NCI-H510A (cell line): ENCODE results near the gene CLIC5.

Experiments
- DNase-seq: peaks from one replicate; lab custom pipeline; 2025; lab: John Stamatoyannopoulos, UW

The CLIC5 gene

GRCh38 chr6:45997875-45998506, 17.7 kb downstream of the CLIC5 start:
- no peak for DNase-seq

GRCh38 chr6:45991189-45991588, 24.5 kb downstream of the CLIC5 start:
- DNase-seq: no peak

GRCh38 chr6:45990162-45990561, 25.5 kb downstream of the CLIC5 start:
- no peak for DNase-seq

- no peak for DNase-seq
Measured at GRCh38 chr6:45988635-45989034, 27.0 kb downstream of the CLIC5 start.

- no peak for DNase-seq
Measured at GRCh38 chr6:45987856-45988255, 27.8 kb downstream of the CLIC5 start.

- DNase-seq: no peak
Measured at GRCh38 chr6:45986746-45987274, 28.9 kb downstream of the CLIC5 start.

GRCh38 chr6:45984788-45985425, 30.8 kb downstream of the CLIC5 start:
- no peak for DNase-seq

- DNase-seq: no peak
Measured at GRCh38 chr6:45984347-45984746, 31.3 kb downstream of the CLIC5 start.

- DNase-seq: no peak
Measured at GRCh38 chr6:45983062-45983461, 32.6 kb downstream of the CLIC5 start.

- DNase-seq: no peak
Measured at GRCh38 chr6:45982280-45983036, 33.2 kb downstream of the CLIC5 start.

- DNase-seq: no peak
Measured at GRCh38 chr6:45981046-45981445, 34.6 kb downstream of the CLIC5 start.

- no peak for DNase-seq
Measured at GRCh38 chr6:45979311-45979710, 36.3 kb downstream of the CLIC5 start.

GRCh38 chr6:45974596-45974995, 41.1 kb downstream of the CLIC5 start:
- no peak for DNase-seq

GRCh38 chr6:45972795-45973503, 42.7 kb downstream of the CLIC5 start:
- DNase-seq: no peak

GRCh38 chr6:45971287-45971686, 44.4 kb downstream of the CLIC5 start:
- no peak for DNase-seq

GRCh38 chr6:45970326-45970725, 45.3 kb downstream of the CLIC5 start:
- no peak for DNase-seq

- DNase-seq: no peak
Measured at GRCh38 chr6:45969883-45970282, 45.8 kb downstream of the CLIC5 start.

GRCh38 chr6:45969026-45969425, 46.6 kb downstream of the CLIC5 start:
- DNase-seq: no peak

GRCh38 chr6:45967363-45967762, 48.3 kb downstream of the CLIC5 start:
- DNase-seq: no peak

GRCh38 chr6:45966797-45967196, 48.9 kb downstream of the CLIC5 start:
- no peak for DNase-seq

GRCh38 chr6:45966340-45966739, 49.3 kb downstream of the CLIC5 start:
- DNase-seq: no peak

GRCh38 chr6:45965792-45966191, 49.9 kb downstream of the CLIC5 start:
- DNase-seq: no peak
